IPS DF 6.9 (cell line): ENCODE results near the gene PLEKHA7.
A peak's percentile ranks its signal among the peaks of the same experiment; 100 is the strongest.

ENCODE experiments used
- DNase-seq: peaks from one replicate; pipeline ENCODE4 v3.0.0-alpha.2; 2013; ENCODE audit warnings: low read depth, low spot score
- H3K27ac ChIP-seq: one replicate; pipeline ENCODE4 v1.5.1; 2013; ENCODE audit warnings: low read length, control low read depth
- H3K27me3 ChIP-seq: 2 replicates; pipeline ENCODE4 v1.6.1; 2013; ENCODE audit warnings: mild to moderate bottlenecking, low read length; ENCODE audit not compliant: control insufficient read depth, insufficient read depth
- H3K36me3 ChIP-seq: 2 replicates; pipeline ENCODE4 v1.6.1; 2013; ENCODE audit warnings: low read length; ENCODE audit not compliant: control insufficient read depth, insufficient read depth
- H3K4me1 ChIP-seq: 2 replicates; pipeline ENCODE4 v1.6.1; 2013; ENCODE audit warnings: low read length; ENCODE audit not compliant: control insufficient read depth, insufficient read depth
- H3K4me3 ChIP-seq: 2 replicates; pipeline ENCODE4 v1.5.1; 2013; ENCODE audit warnings: mild to moderate bottlenecking, low read length
- H3K9me3 ChIP-seq: 2 replicates; pipeline ENCODE4 v1.6.1; 2013; ENCODE audit warnings: low read length, inconsistent platforms; ENCODE audit not compliant: control insufficient read depth, insufficient read depth
- WGBS: extraction: QIAGEN DNeasy Blood & Tissue Kit; methylation state at CpG from one replicate; pipeline ENCODE4 v1.1.7; 2013; ENCODE audit warnings: mixed read lengths, missing lambda C conversion rate; ENCODE audit not compliant: insufficient read length, insufficient coverage; 5-methylcytosine and 5-hydroxymethylcytosine counted together

The PLEKHA7 gene

GRCh38 chr11:16789560-16790485 is 224.4 kb downstream of the PLEKHA7 start:
- Histone ChIP-seq H3K4me3 (no peak overlapping the region), H3K4me1 (no peaks in the 10 kb centered on the region), H3K27ac (no peak overlapping the region), H3K36me3 (peaks cover 10% of the 10 kb centered on the region), H3K27me3 (no peaks in the 10 kb centered on the region), H3K9me3 (no peaks in the 10 kb centered on the region)
- WGBS, result no CpG with 5 or more reads among the region's 10 CpGs
- DNase-seq, result no peak

GRCh38 chr11:16789063-16789420 is 225.2 kb downstream of the PLEKHA7 start:
- H3K36me3 ChIP-seq, result peaks cover 7% of the 10 kb centered on the region; the same call in 1 of the 2 replicates
- WGBS, result no CpG with 5 or more reads among the region's 13 CpGs
- DNase-seq, result no peak
- no peak overlapping the region for H3K27ac ChIP-seq
- no peak overlapping the region for H3K4me3 ChIP-seq
- no peaks in the 10 kb centered on the region for H3K4me1 ChIP-seq
- no peaks in the 10 kb centered on the region for H3K9me3 ChIP-seq
- no peaks in the 10 kb centered on the region for H3K27me3 ChIP-seq

- H3K9me3 ChIP-seq, result no peaks in the 10 kb centered on the region
- DNase-seq, result peak; percentile 31
- WGBS, result no CpG with 5 or more reads among the region's 17 CpGs
- H3K27ac ChIP-seq, result no peak overlapping the region
- H3K4me3 ChIP-seq, result no peak overlapping the region
- peaks cover 7% of the 10 kb centered on the region; the same call in 1 of the 2 replicates for H3K36me3 ChIP-seq
- H3K4me1 ChIP-seq, result no peaks in the 10 kb centered on the region
- no peaks in the 10 kb centered on the region for H3K27me3 ChIP-seq
These were observed 225.8 kb downstream of the PLEKHA7 start for GRCh38 chr11:16788141-16789062.

DNA sequence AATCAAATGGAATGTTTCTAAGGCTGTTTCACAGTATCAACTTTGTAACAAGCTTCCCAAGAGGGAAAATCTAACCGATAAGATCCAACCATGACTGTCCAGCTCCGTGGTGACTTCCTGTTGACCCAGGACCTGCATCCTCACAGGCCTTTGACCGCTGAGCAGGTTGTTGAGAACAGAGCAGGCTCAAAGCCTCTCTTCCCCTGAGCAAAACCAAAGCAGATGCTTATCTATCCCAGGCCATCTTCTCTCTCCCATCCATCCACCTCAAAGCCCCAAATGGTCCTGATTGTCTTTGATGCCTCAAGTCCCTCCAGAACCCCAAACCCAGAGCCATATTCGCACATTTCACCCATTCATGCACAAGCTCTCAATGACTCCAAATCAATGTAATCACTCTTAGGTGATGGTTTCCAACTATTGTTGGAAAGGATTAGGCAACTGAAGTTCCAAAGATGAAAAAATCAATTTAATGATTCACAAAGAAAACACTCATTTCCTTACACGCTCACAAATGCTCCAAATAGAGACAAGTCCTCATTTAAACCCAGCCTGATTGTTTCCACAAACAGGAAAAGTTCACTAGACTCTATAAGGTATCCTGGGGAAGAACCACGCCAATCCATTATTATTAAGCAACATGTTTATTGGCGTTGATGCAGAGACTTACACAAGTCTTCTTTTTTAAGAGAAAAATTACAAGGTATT is 227.0 kb downstream of the PLEKHA7 start:
- H3K27me3 ChIP-seq, result no peaks in the 10 kb centered on the region
- WGBS, result no CpG with 5 or more reads among the region's 7 CpGs
- no peaks in the 10 kb centered on the region for H3K9me3 ChIP-seq
- DNase-seq, result no peak
- no peak overlapping the region for H3K27ac ChIP-seq
- H3K36me3 ChIP-seq, result peaks cover 7% of the 10 kb centered on the region; the same call in 1 of the 2 replicates
- H3K4me3 ChIP-seq, result no peak overlapping the region
- H3K4me1 ChIP-seq, result no peaks in the 10 kb centered on the region

DNA sequence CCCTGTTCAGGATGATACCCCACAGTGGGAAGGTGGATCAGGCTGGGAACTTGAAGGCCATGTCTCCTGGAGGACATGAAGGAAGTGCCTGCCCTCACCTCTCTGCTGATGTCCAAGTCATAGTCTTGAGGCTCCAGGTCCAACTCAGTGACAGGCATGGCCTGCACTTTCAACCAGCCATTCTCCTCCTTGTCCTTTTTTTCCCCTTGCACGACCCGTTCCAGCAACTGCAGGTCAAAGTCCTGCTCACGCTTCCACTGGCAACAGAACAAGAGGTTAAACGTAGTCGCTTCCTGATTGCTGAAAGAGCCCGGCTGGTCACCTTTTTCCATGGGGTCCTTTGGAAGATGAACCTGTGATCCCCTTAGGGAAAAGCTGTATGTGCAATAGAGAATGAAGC is 228.1 kb downstream of the PLEKHA7 start:
- no peaks in the 10 kb centered on the region for H3K27me3 ChIP-seq
- H3K36me3 ChIP-seq, result peaks cover 7% of the 10 kb centered on the region; the same call in 1 of the 2 replicates
- H3K27ac ChIP-seq, result no peak overlapping the region
- no peak for DNase-seq
- no peaks in the 10 kb centered on the region for H3K9me3 ChIP-seq
- no CpG with 5 or more reads among the region's 6 CpGs for WGBS
- H3K4me1 ChIP-seq, result no peaks in the 10 kb centered on the region
- no peak overlapping the region for H3K4me3 ChIP-seq

GRCh38 chr11:16785520-16786128 is 228.6 kb downstream of the PLEKHA7 start:
- Histone ChIP-seq H3K9me3 (no peaks in the 10 kb centered on the region), H3K4me1 (no peaks in the 10 kb centered on the region), H3K4me3 (no peak overlapping the region), H3K27ac (no peak overlapping the region), H3K27me3 (no peaks in the 10 kb centered on the region), H3K36me3 (peaks cover 5% of the 10 kb centered on the region; the same call in 1 of the 2 replicates)
- WGBS, result no CpG with 5 or more reads among the region's 7 CpGs
- DNase-seq, result peak; percentile 55

DNA sequence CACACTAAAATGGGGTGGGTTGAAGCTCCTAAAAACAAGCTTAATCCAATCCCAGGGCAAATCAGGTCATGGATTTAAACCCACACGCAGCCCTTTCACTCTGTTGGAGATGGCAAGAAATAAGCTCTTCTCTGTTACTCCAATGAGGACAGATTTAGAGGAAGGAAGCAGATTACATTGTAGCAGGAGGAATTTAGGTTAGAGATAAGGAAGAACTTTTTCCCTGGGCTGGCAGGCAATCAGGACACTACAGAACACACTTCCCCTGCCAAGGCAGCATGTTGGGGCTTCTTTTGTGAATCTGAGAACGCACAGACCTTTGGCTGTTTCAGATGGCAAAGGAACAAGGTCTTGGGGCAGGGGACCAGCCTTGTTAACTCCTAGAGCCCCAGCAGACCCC is 229.5 kb downstream of the PLEKHA7 start:
- WGBS, result no CpG with 5 or more reads among the region's 2 CpGs
- no peak for DNase-seq
- H3K36me3 ChIP-seq, result peaks cover 4% of the 10 kb centered on the region; the same call in 1 of the 2 replicates
- H3K27ac ChIP-seq, result no peak overlapping the region
- H3K4me3 ChIP-seq, result no peak overlapping the region
- H3K9me3 ChIP-seq, result no peaks in the 10 kb centered on the region
- no peaks in the 10 kb centered on the region for H3K27me3 ChIP-seq
- no peaks in the 10 kb centered on the region for H3K4me1 ChIP-seq

GRCh38 chr11:16784097-16784496 is 230.1 kb downstream of the PLEKHA7 start:
- Histone ChIP-seq H3K4me1 (no peaks in the 10 kb centered on the region), H3K9me3 (no peaks in the 10 kb centered on the region), H3K36me3 (peaks cover 3% of the 10 kb centered on the region; the same call in 1 of the 2 replicates), H3K27me3 (no peaks in the 10 kb centered on the region), H3K4me3 (no peak overlapping the region), H3K27ac (no peak overlapping the region)
- no CpG with 5 or more reads among the region's 2 CpGs for WGBS
- DNase-seq, result no peak

- H3K27me3 ChIP-seq, result no peaks in the 10 kb centered on the region
- no peaks in the 10 kb centered on the region for H3K36me3 ChIP-seq
- H3K9me3 ChIP-seq, result no peaks in the 10 kb centered on the region
- WGBS, result no CpG with 5 or more reads among the region's 22 CpGs
- no peak for DNase-seq
- H3K4me3 ChIP-seq, result no peak overlapping the region
- no peak overlapping the region for H3K27ac ChIP-seq
- no peaks in the 10 kb centered on the region for H3K4me1 ChIP-seq
These were observed 230.9 kb downstream of the PLEKHA7 start for GRCh38 chr11:16783321-16783801.
